HepG2 (cell line): Measurements from ENCODE around the gene SMIM41. TPM values are rescaled to one million over a fixed set of nuclear protein-coding genes. Genes with fewer than 3 reads are reported as not detected.
A peak's percentile ranks its signal among the peaks of the same experiment; 100 is the strongest.

Source experiments
- EHMT2 ChIP-seq: fragments of 200-600 bp; sonication (generic); IDR thresholded peaks from 2 replicates; pipeline ENCODE4 v1.7.0; 2017; ENCODE audit warnings: antibody characterized with exemption, low read depth, low read length, borderline replicate concordance
- FOSL1 ChIP-seq: sonication (generic); formaldehyde crosslinking; IDR thresholded peaks from 2 replicates; pipeline ENCODE4 v1.9.0; 2021; ENCODE audit warnings: missing genetic modification reagents, borderline replicate concordance
- FOXK2 ChIP-seq: fragments of 450-650 bp; IDR thresholded peaks from 2 replicates; pipeline ENCODE4 v1.6.1; 2016
- GATAD1 ChIP-seq: IDR thresholded peaks from 2 replicates; pipeline ENCODE4 v1.6.1; 2016; ENCODE audit warnings: missing genetic modification reagents, missing compliant biosample characterization
- HOXA7 ChIP-seq: sonication (generic); formaldehyde crosslinking; IDR thresholded peaks from 2 replicates; pipeline ENCODE4 v1.8.1; 2022; ENCODE audit warnings: mild to moderate bottlenecking, missing genetic modification reagents, moderate library complexity
- NKX3-1 ChIP-seq: sonication (generic); formaldehyde crosslinking; IDR thresholded peaks from 2 replicates; pipeline ENCODE4 v1.5.0; 2020; ENCODE audit warnings: missing genetic modification reagents
- PRDM10 ChIP-seq: sonication (generic); formaldehyde crosslinking; IDR thresholded peaks from 2 replicates; pipeline ENCODE4 v1.4.0; 2020; ENCODE audit warnings: low read depth, missing genetic modification reagents
- SMARCE1 ChIP-seq: fragments of 450-650 bp; IDR thresholded peaks from 2 replicates; pipeline ENCODE4 v1.6.1; 2017; ENCODE audit warnings: borderline replicate concordance
- TARDBP ChIP-seq: sonication (generic); formaldehyde crosslinking; IDR thresholded peaks from 2 replicates; pipeline ENCODE4 v1.8.0; 2022; ENCODE audit warnings: mild to moderate bottlenecking, missing genetic modification reagents
- ZBTB34 ChIP-seq: sonication (generic); formaldehyde crosslinking; IDR thresholded peaks from 2 replicates; pipeline ENCODE4 v1.8.0; 2022; ENCODE audit warnings: mild to moderate bottlenecking, missing genetic modification reagents
- ZFAT ChIP-seq: sonication (generic); formaldehyde crosslinking; conservative IDR thresholded peaks from 2 replicates; pipeline ENCODE4 v1.8.1; 2023; ENCODE audit warnings: missing genetic modification reagents, inconsistent platforms
- ZHX2 ChIP-seq, 2 experiments: sonication (generic) in 1 of 2; formaldehyde crosslinking in 1 of 2; IDR thresholded peaks; 2 replicates each; pipeline versions ENCODE4 v1.6.1 to v1.9.0; 2014 to 2022; ENCODE audit warnings: antibody characterized with exemption in 1 of 2, borderline replicate concordance in 1 of 2, inconsistent platforms in 1 of 2, low read depth in 1 of 2, missing genetic modification reagents in 1 of 2
- ZNF143 ChIP-seq: sonication (generic); formaldehyde crosslinking; IDR thresholded peaks from 2 replicates; pipeline ENCODE4 v1.4.0; 2020; ENCODE audit warnings: missing genetic modification reagents
- ZNF574 ChIP-seq: sonication (generic); formaldehyde crosslinking; IDR thresholded peaks from 2 replicates; pipeline ENCODE4 v1.4.0; 2020; ENCODE audit warnings: missing genetic modification reagents
- polyA plus RNA-seq, 8 experiments: library from polyadenylated mRNA; depleted of rRNA in 3 of 8; stranded (reverse) in 7 of 8; unstranded in 1 of 8; fragments of >200 nt; fragmentation: Illumina TruSeq in 4 of 8; extraction: Trizol in 4 of 8; gene quantifications; 2 replicates each; pipeline versions ENCODE4 v1.2.1 to v1.2.3, GENCODE V29; 2011 to 2016; ENCODE audit warnings: low read depth in 4 of 8, missing spikeins in 1 of 8, mixed read lengths in 1 of 8; ENCODE audit not compliant: insufficient read depth in 1 of 8
- total RNA-seq, 5 experiments: library from RNA; depleted of rRNA; stranded (reverse); fragments of >200 nt; fragmentation: Illumina TruSeq; extraction: Trizol; gene quantifications; 2 replicates each; pipeline ENCODE4 v1.2.3, GENCODE V29; 2016; ENCODE audit warnings: low read depth in 1 of 5

The SMIM41 gene
- total and polyA plus RNA-seq, 2 of the 13 experiments (the other 11 are each of a cell fraction or from before 2014, with no cell fraction given): not detected

- TF ChIP-seq ZNF574: peak; percentile 99
- TF ChIP-seq ZNF143 (CRISPR knock-in tag): peak; percentile 57; the same call in 1 of the 2 replicates
- peak; percentile 100 for TF ChIP-seq PRDM10 (CRISPR knock-in tag)
- TF ChIP-seq FOXK2: peak; percentile 99
- peak; percentile 95 for TF ChIP-seq GATAD1 (CRISPR knock-in tag)
- TF ChIP-seq TARDBP (CRISPR knock-in tag): peak; percentile 95
- no peak for TF ChIP-seq EHMT2
- peak; percentile 69 for TF ChIP-seq ZBTB34 (CRISPR knock-in tag)
- peak; percentile 28; the same call in 1 of the 2 replicates for TF ChIP-seq NKX3-1
- peak; percentile 72; the same call in 1 of the 2 replicates for TF ChIP-seq ZHX2 (IDR thresholded peaks at IDR 0.05; ENCODE audit: low read depth)
- TF ChIP-seq ZHX2 (CRISPR knock-in tag; IDR thresholded peaks at IDR 0.05; ENCODE audit: borderline replicate concordance): no peak
- TF ChIP-seq FOSL1 (CRISPR knock-in tag): no peak
- no peak for TF ChIP-seq ZFAT (CRISPR knock-in tag)
- no peak for TF ChIP-seq SMARCE1
- TF ChIP-seq HOXA7: no peak
Observed at GRCh38 chr12:52069327-52070184, 9.9 kb upstream of the SMIM41 start, which contains the start of gene ATG101 (continued).
